SW480 (cell line): ENCODE results near the gene IL9R.
"Not testable (repeated sequence)": the region's sequence is repeated elsewhere in the genome, so short reads cannot be mapped to it uniquely, and the experiment has no call there.

Experiments
- DNase-seq: peaks from one replicate; pipeline ENCODE4 v3.0.0-alpha.2; 2016; ENCODE audit warnings: low spot score

Gene IL9R

GRCh38 chrX:155998761-155999510, 1.4 kb downstream of the IL9R start:
- no peak for DNase-seq

- not testable (repeated sequence) for DNase-seq
These were observed 2.3 kb downstream of the IL9R start for GRCh38 chrX:155999751-156000150.

GRCh38 chrX:156000361-156000926, 2.9 kb downstream of the IL9R start:
- DNase-seq, result no peak

DNA sequence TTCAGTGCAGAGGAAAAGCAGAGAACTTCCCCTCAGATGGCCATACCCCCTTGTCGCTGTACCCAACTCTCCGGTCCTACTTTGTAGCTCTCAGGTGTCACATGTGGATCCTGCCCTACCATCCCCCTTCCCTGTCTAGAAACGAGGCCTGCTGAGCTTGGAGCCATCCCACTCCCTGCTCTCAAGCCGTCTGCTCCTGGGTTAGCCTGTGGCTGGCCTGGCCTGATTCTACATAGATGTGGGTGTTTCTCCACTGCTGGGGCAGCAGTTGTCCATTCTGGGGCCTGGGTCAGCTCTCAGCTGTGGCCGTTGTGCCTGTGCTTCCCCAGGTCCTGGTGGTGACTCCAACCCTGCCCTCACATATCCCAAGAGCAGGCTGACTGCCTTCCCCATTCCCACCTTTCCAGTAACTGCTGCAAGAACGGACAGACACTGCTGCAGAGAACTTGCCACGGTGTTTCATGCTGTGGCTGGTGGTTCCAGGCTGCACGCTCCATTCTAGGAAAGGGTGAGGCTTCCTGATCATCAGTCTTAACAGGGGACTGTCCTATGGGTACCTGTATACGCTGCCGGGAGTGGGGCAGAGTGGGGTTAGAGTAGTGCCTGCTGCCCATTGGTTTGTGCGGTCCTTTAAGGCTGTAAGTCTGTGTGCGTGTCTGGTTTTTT, 3.6 kb downstream of the IL9R start:
- no peak for DNase-seq

DNA sequence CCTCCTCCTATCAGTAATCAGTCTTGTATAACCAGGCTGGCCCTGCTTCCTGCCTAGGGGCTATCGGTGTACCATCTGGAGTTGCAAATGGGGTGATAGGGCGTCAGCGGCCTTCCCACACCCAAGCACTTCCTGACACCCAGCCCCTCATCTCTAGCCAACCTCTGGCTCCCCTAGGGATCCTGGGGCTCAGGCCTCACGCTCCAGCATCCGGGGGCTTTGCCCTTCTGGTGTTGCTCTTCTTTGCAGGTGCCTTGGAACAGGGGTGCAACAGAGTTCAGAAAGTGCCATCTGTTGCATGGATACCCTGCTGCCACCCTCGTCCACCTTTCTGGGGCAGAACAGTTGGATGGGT, 4.1 kb downstream of the IL9R start:
- DNase-seq, result no peak

DNA sequence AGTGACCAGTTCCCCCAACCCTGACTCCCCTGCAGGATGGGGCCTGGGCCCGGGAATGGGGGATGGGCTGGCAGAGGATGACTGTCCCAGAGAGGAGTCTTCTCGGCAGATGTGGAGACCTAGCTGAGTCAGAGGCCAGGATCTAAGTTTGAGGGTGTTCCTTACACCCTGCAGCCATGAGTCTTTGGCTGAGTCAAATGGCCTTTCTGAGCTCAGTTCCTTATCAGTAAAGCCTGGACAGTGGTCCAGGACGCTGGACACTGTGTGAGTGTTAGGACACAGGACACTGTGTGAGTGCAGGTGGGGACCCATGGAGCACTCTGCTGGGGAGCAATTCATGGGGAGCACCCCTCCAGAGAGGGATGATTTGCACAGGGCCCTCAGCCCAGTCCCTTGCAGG, 5.0 kb downstream of the IL9R start:
- DNase-seq, result no peak

DNA sequence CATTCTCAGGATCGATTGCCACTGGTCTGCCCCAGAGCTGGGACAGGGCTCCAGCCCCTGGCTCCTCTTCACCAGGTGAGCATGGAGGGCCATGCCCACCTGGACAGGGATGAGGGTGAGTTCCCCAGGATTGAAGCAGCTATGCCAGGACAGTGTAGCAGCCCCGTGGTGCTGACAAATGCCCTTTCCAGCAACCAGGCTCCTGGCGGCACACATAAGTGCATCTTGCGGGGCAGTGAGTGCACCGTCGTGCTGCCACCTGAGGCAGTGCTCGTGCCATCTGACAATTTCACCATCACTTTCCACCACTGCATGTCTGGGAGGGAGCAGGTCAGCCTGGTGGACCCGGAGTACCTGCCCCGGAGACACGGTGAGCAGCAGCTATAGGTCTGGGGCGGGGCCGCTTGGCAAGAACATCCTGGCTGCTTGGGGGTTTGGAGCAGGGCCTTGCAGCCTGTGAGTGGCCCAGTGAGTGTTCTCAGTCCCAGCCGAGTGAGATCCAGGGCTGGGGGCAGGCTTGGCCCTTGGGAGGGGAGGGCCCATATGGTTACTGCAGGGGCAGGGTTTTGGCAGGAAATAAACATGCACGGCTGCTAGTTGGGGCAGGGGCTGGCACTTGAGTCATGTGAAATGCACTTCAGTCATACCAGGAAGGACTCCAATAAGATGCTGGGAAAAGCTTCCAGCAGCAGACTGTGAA, 6.1 kb downstream of the IL9R start:
- DNase-seq, result no peak

GRCh38 chrX:156004256-156004655, 6.8 kb downstream of the IL9R start:
- DNase-seq, result no peak

- DNase-seq, result no peak
These were observed 7.2 kb downstream of the IL9R start for GRCh38 chrX:156004740-156005139.

GRCh38 chrX:156005144-156005543, 7.6 kb downstream of the IL9R start:
- no peak for DNase-seq

- DNase-seq, result not testable (repeated sequence)
These were observed 9.0 kb downstream of the IL9R start for GRCh38 chrX:156006468-156006867.

GRCh38 chrX:156008379-156008778, 10.9 kb downstream of the IL9R start:
- DNase-seq, result not testable (repeated sequence)

DNA sequence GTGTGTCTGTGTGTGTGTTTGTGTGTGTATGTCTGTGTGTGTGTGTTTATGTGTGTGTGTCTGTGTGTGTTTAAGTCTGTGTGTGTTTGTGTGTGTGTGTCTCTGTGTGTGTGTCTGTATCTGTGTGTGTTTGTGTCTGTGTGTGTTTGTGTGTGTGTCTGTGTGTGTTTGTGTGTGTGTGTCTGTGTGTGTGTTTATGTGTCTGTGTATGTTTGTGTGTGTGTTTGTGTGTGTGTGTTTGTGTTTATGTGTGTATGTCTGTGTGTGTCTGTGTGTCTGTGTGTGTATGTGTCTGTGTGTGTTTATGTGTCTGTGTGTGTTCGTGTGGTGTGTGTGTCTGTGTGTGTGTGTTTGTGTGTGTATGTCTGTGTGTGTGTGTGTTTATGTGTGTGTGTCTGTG, 11.4 kb downstream of the IL9R start:
- no peak for DNase-seq

GRCh38 chrX:156009691-156010090, 12.2 kb downstream of the IL9R start:
- DNase-seq, result not testable (repeated sequence)

GRCh38 chrX:156013286-156013953, 15.9 kb downstream of the IL9R start:
- DNase-seq, result not testable (repeated sequence)

DNA sequence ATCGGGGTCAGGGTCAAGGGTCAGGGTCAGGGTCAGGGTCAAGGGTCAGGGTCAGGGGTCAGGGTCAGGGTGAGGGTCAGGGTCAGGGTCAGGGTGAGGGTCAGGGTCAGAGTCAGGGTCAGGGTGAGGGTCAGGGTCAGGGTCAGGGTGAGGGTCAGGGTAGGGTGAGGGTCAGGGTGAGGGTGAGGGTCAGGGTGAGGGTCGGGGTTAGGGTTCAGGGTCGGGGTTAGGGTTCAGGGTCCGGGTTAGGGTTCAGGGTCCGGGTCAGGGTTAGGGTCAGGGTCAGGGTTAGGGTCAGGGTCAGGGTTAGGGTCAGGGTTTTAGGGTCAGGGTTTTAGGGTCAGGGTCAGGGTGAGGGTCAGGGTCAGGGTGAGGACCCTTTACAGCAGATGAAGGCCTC, 22.4 kb downstream of the IL9R start:
- DNase-seq, result not testable (repeated sequence)

GRCh38 chrX:156023002-156023401, 25.5 kb downstream of the IL9R start:
- DNase-seq, result not testable (repeated sequence)

- DNase-seq, result not testable (repeated sequence)
These were observed 27.5 kb downstream of the IL9R start for GRCh38 chrX:156024949-156025492.

- not testable (repeated sequence) for DNase-seq
These were observed 31.2 kb downstream of the IL9R start for GRCh38 chrX:156028653-156029237.

DNA sequence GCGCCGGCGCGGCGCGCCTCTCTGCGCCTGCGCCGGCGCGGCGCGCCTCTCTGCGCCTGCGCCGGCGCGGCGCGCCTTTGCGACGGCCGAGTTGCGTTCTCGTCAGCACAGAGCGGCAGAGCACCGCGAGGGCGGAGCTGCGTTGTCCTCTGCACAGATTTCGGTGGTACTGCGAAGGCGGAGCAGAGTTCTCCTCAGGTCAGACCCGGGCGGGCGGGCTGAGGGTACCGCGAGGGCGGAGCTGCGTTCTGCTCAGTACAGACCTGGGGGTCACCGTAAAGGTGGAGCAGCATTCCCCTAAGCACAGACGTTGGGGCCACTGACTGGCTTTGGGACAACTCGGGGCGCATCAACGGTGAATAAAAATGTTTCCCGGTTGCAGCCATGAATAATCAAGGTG, 31.8 kb downstream of the IL9R start:
- DNase-seq, result not testable (repeated sequence)

GRCh38 chrX:156029707-156030442, 32.4 kb downstream of the IL9R start:
- not testable (repeated sequence) for DNase-seq
